HG03565 (cell line): ENCODE results near the gene MRM1.
A peak's percentile ranks its signal among the peaks of the same experiment; 100 is the strongest.
"Not testable (repeated sequence)": the region's sequence is repeated elsewhere in the genome, so short reads cannot be mapped to it uniquely, and the experiment has no call there.

Experiments used
- ATAC-seq: cut with Tn5 transposase; IDR thresholded peaks from one replicate; pipeline ENCODE4 v1.9.1; 2021; ENCODE audit warnings: mild to moderate bottlenecking, moderate library complexity; ENCODE audit not compliant: unreplicated experiment

MRM1 gene

GRCh38 chr17:36600465-36600864 is 918 bp upstream of the MRM1 start:
- ATAC-seq, result no peak

DNA sequence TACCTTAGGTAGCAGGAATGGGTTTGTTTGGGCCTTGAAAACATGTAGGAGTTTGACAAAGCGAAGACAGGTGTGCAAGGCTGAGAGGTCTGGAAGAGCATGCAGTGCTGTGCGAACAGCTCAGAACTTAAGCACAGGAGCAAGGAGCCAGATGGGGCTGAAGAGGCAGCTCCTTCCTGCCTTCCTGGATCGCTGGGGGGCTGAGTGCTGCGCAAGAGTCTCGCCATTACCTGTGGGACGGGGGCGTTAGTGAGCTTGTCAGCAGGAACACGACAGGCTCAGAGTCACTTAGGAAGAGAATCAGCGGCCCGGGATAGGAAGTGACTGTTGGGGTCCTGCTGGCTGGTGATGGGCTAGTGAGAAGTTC is 464 bp upstream of the MRM1 start:
- ATAC-seq, result no peak

- ATAC-seq, result peak; percentile 11
These were observed 806 bp downstream of the MRM1 start for GRCh38 chr17:36602030-36602748.

GRCh38 chr17:36602924-36603384 is 1.6 kb downstream of the MRM1 start:
- no peak for ATAC-seq

DNA sequence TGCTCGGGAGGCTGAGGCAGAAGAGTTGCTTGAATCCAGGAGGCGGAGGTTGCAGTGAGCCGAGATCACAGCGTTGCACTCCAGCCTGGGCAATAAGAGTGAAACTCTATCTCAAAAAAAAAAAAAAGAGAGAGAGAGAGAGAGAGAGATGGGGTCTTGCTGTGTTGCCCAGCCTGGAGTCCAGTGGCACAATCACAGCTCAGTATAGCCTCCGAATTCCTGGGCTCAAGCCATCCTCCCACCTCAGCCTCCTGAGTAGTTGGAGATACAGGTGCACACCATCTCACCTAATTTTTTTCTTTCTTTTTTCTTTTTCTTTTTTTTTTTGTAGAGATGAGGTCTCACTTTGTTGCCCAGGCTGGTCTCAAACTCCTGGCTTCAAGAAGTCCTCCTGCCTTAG is 3.6 kb downstream of the MRM1 start:
- not testable (repeated sequence) for ATAC-seq

GRCh38 chr17:36608280-36608679 is 6.9 kb downstream of the MRM1 start:
- no peak for ATAC-seq

DNA sequence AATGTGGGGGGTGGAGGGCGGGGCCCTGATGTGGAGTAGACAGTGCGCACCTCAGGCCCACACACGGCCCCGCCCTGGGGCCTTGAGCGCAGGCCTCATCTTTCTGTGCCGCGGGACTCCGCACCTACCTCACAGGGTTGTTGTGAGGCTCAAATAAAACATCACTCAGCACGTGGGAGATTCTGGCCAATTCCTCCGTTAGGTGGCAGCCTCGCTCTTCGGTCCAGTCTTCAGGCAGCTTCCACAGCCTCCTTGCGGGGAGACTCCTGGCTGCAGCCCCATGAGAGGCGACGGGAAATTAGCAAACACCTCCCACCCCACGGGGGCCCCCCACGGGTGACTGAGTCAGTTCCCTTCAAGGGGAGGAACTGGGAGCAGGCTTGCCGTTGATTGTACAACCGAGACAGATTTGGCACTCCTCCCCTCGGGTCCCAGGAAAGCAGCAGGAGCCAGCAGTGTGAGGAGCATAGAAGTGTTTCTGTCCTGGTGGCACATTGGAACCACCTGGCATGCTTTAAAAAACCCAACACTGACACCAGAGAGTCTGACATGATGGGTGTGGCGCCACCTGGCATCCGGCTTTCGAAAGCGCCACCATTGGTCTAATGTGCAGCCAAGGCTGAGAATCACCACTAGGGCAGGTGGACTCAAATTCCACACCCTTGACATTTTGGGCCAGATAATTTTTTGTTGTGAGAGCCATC is 7.6 kb downstream of the MRM1 start:
- no peak for ATAC-seq

GRCh38 chr17:36609498-36609862 is 8.1 kb downstream of the MRM1 start:
- no peak for ATAC-seq

DNA sequence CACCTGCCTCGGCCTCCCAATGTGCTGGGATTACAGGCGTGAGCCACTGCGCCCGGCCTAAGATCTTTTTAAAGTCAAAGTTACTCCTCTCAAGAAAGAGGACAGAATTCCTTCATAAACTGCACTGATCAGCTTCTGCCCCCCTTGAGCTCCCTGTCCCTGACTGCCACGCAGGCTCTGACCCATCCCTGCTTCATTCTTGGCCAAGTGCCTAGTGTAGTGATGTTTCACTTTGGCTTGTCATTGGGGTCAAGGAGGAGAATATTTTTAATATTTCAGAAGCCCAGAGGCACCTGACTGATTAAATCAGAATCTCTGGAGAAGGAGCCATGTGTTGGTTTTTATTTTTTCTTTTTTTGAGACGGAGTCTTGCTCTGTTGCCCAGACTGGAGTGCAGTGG is 9.1 kb downstream of the MRM1 start:
- ATAC-seq, result no peak

DNA sequence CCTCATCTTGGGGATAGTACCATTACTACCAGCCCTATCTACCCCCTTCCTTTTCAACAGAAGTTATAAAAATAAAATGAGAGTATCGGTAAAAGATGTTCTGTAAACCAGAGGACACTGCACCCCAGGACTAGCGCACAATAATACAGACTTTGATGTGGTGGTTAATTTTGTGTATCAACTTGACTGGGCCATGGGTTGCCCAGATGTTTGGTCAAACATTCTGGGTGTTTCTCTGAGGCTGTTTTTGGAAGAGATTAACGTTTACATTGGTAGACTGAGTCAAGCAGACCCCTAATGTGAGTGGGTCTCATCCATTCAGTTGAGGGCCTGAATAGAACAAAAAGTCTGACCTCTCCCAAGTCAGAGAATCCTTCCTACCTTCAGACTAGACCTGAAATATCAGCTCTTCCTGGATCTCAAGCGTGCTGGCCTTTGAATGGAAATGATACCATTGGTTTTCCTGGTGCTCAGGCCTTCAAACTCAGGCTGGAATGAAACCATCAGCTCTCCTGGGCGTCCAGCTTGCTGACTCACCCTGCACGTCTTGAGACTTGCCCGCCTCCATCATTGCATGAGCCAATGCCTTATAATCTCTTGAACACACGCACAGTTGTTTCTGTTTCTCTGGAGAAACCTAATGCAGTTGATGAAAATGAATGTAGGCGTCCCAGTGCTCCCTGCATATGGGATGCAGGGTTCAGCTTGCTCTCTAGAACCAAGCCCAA is 10.1 kb downstream of the MRM1 start:
- no peak for ATAC-seq

GRCh38 chr17:36612323-36612722 is 10.9 kb downstream of the MRM1 start:
- no peak for ATAC-seq

- no peak for ATAC-seq
These were observed 11.8 kb downstream of the MRM1 start for GRCh38 chr17:36613155-36613554.

- ATAC-seq, result no peak
These were observed 12.7 kb downstream of the MRM1 start for GRCh38 chr17:36614081-36614480.

DNA sequence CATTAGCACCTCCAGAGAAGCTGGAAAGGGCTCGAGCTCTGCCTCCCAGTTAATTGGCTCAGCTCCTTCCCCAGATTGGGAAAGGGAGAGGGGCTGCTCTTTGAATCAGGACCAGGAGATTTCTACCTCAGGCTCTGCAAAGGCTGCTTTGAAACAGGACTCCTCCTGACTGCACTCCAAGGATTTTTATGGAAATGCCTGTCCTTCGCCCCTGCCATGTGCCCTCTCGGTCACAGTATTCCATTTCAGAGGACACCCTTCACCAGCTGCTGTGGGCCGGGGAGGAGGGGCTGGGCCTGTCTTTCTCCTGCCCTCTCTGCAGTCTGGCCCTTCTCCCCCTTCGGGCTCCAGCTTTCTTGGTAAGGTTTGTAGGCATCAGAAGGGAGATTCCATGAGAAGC is 13.6 kb downstream of the MRM1 start:
- ATAC-seq, result no peak

- ATAC-seq, result no peak
These were observed 15.0 kb downstream of the MRM1 start for GRCh38 chr17:36616061-36617029.

DNA sequence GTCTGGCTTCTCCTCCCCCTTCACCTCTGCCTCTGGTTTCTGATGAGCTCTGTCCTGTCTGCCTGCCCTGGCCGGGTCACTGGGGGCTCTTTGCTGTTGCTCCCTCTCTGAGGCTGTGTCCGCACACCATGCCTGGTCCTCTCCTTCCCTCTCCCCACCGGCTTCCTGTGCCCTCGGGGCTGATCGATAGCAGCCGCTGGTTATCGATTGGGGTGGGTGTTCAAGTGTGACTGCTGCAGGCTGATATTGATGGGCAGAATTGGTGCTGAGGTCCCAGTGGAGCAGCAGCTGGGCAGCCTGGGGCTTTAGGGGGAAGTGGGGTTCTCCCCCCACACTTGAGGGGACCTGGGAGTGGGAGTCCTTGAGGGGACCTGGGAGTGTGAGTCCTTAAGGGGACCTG is 16.4 kb downstream of the MRM1 start:
- no peak for ATAC-seq

DNA sequence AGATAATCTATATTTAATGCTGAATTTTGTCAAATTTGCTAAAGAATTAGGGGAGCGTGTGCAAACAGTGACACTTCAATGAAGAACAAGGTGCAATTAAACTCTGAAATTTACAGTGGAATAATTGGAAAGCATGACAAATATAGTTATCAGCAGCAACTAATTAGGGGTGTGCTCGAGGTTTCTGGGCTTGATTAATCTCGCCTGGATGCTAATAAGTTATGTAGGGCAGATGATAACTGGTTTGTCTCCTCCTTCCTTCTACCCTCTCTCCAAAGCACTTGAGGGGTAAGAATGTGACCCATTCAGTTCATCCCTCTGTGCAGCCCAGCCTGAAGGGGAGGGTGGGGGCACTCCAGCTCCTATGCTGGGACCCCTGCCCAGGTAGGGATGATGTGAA is 21.9 kb downstream of the MRM1 start:
- ATAC-seq, result no peak

- no peak for ATAC-seq
These were observed 23.8 kb downstream of the MRM1 start for GRCh38 chr17:36625188-36625587.

DNA sequence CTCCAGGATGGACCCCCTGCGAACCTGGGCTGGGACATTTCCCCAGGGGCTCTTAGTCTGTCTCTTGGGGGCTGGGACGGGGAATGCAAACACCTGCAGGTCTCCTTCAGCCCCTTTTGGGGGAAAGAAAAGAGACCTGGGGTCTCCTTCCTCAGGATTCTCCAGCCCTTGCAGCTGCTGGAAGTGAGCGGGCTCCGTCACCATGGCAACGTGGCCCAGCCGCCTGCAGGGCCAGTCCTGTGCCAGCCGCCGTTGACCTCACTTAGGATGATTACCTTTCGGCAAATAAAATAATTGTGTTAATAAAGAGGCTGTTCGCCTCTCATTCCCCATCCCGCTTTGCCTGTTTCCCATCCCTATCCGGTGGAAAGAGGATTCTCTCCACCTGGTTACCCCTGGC is 25.7 kb downstream of the MRM1 start:
- no peak for ATAC-seq

DNA sequence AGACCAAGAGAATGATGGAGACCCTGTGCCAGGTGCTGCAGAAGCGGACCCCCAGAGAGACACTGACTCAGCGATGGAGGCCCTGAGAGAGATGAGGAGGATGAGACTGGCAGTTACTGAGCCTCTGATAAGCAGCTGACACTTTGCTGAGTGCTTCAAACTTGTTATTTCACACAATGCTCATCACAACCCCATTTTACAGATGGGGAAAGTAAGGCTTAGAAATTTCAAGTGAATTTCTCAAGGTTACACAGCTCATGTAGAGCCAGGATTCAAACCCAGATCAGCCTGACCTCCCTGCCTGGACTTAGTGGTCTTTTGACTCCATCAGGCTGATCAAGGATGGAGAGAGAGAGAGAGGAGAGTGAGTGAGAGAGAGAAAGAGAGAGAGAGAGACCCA is 27.2 kb downstream of the MRM1 start:
- no peak for ATAC-seq
